SK-N-SH (cell line): ENCODE results near the gene USP28. TPM values are rescaled to one million over a fixed set of nuclear protein-coding genes. Genes with fewer than 3 reads are reported as not detected.

Experiments
- CTCF ChIA-PET: fragments of 300-600, 350-600 bp; formaldehyde crosslinking; extraction: SDS; loops from one replicate; lab custom pipeline; 2021; lab: Yijun Ruan, JAX
- POLR2A ChIA-PET: fragments of 350-600 bp; sonication (Branson Sonifier 250); formaldehyde crosslinking; extraction: SDS; loops from one replicate; lab custom pipeline; 2020; ENCODE audit warnings: antibody characterized with exemption, inconsistent platforms; lab: Yijun Ruan, JAX
- DNase-seq: peaks from one replicate; pipeline ENCODE4 v3.0.0; 2012
- H2AFZ ChIP-seq: fragments of 200-600 bp; sonication (generic); 2 replicates; pipeline ENCODE4 v1.8.1; 2016; ENCODE audit warnings: antibody characterized with exemption, mild to moderate bottlenecking, low read depth
- H3F3A ChIP-seq: fragments of 200-600 bp; sonication (generic); replicated peaks from 2 replicates; pipeline ENCODE3; 2016; ENCODE audit warnings: antibody characterized with exemption, mild to moderate bottlenecking; ENCODE audit not compliant: insufficient read depth
- H3K27ac ChIP-seq, 2 experiments: fragments of 200-500 bp in 1 of 2; fragments of 200-600 bp in 1 of 2; sonication (Bioruptor generic) in 1 of 2; sonication (generic), shearing (Covaris generic) in 1 of 2; 2 replicates each; pipeline versions ENCODE4 v1.5.1 to v1.6.1; 2014 to 2016; ENCODE audit warnings: low read depth in 2 of 2, inconsistent platforms in 1 of 2, low read length in 1 of 2, mild to moderate bottlenecking in 1 of 2, mixed read lengths in 1 of 2
- H3K27me3 ChIP-seq: fragments of 200-600 bp; sonication (generic), shearing (Covaris generic); 2 replicates; pipeline ENCODE4 v1.6.1; 2016; ENCODE audit warnings: mixed run types; ENCODE audit not compliant: insufficient read depth
- H3K36me3 ChIP-seq, 2 experiments: fragments of 200-500 bp in 1 of 2; fragments of 200-600 bp in 1 of 2; sonication (Bioruptor generic) in 1 of 2; sonication (generic) in 1 of 2; replicated peaks in 1 of 2; 2 replicates each; pipeline versions ENCODE3 to v1.5.1; 2014 to 2016; ENCODE audit warnings: low read length in 1 of 2, mild to moderate bottlenecking in 1 of 2; ENCODE audit not compliant: insufficient read depth in 2 of 2, control insufficient read depth in 1 of 2
- H3K4me1 ChIP-seq, 2 experiments: fragments of 200-500 bp in 1 of 2; fragments of 200-600 bp in 1 of 2; sonication (Bioruptor generic) in 1 of 2; sonication (generic), shearing (Covaris generic) in 1 of 2; 2 replicates each; pipeline versions ENCODE4 v1.5.1 to v1.6.1; 2014 to 2016; ENCODE audit warnings: low read depth in 1 of 2, low read length in 1 of 2, mixed run types in 1 of 2; ENCODE audit not compliant: insufficient read depth in 2 of 2, control insufficient read depth in 1 of 2
- H3K4me2 ChIP-seq: fragments of 200-600 bp; sonication (generic), shearing (Covaris generic); 2 replicates; pipeline ENCODE4 v1.6.1; 2017; ENCODE audit warnings: mixed run types
- H3K4me3 ChIP-seq, 2 experiments: fragments of 200-500 bp in 1 of 2; fragments of 200-600 bp in 1 of 2; sonication (Bioruptor generic) in 1 of 2; sonication (generic), shearing (Covaris generic) in 1 of 2; 2 replicates each; pipeline versions ENCODE4 v1.5.1 to v1.8.1; 2014 to 2016; ENCODE audit warnings: low read depth in 2 of 2, inconsistent platforms in 1 of 2, low read length in 1 of 2, mild to moderate bottlenecking in 1 of 2, mixed read lengths in 1 of 2, moderate library complexity in 1 of 2
- H3K79me2 ChIP-seq: fragments of 200-600 bp; sonication (generic); 2 replicates; pipeline ENCODE4 v1.8.1; 2017; ENCODE audit warnings: mild to moderate bottlenecking; ENCODE audit not compliant: insufficient read depth
- H3K9ac ChIP-seq: fragments of 200-600 bp; sonication (generic); 2 replicates; pipeline ENCODE4 v1.6.1; 2017; ENCODE audit warnings: mixed run types
- H3K9me2 ChIP-seq: fragments of 200-600 bp; sonication (generic); 2 replicates; pipeline ENCODE4 v1.6.1; 2017; ENCODE audit warnings: mixed run types
- H3K9me3 ChIP-seq: fragments of 200-600 bp; sonication (generic); 2 replicates; pipeline ENCODE4 v1.6.1; 2017; ENCODE audit warnings: mixed run types, mild to moderate bottlenecking, moderate library complexity
- H4K20me1 ChIP-seq: fragments of 200-600 bp; sonication (generic); 2 replicates; pipeline ENCODE4 v1.6.1; 2017; ENCODE audit warnings: mild to moderate bottlenecking, mixed run types; ENCODE audit not compliant: insufficient read depth
- CHD2 ChIP-seq: fragments of 150-350 bp; IDR thresholded peaks from 2 replicates; pipeline ENCODE4 v1.6.1; 2018; ENCODE audit warnings: low read length; ENCODE audit not compliant: partially characterized antibody
- EP300 ChIP-seq, 2 experiments: IDR thresholded peaks; 2 replicates each; pipeline versions ENCODE4 v1.4.0 to v1.6.1; 2012; ENCODE audit warnings: borderline replicate concordance in 1 of 2, low read depth in 1 of 2, low read length in 1 of 2
- EZH2phosphoT487 ChIP-seq: fragments of 200-600 bp; sonication (generic); IDR thresholded peaks from 2 replicates; pipeline ENCODE4 v1.6.1; 2017; ENCODE audit warnings: low read depth, mixed run types, mild to moderate bottlenecking, antibody characterized with exemption, moderate library complexity, borderline replicate concordance
- FOXJ3 ChIP-seq: sonication (generic); formaldehyde crosslinking; IDR thresholded peaks from 2 replicates; pipeline ENCODE4 v1.5.1; 2020; ENCODE audit warnings: mild to moderate bottlenecking, missing genetic modification reagents
- FOXM1 ChIP-seq: IDR thresholded peaks from 2 replicates; pipeline ENCODE4 v1.4.0; 2012; ENCODE audit warnings: low read depth, mild to moderate bottlenecking
- GABPA ChIP-seq: IDR thresholded peaks from 2 replicates; pipeline ENCODE4 v1.4.0; 2012; ENCODE audit warnings: low read depth, mild to moderate bottlenecking
- GATA2 ChIP-seq: sonication (generic); formaldehyde crosslinking; IDR thresholded peaks from 2 replicates; pipeline ENCODE4 v1.5.0; 2020; ENCODE audit warnings: mild to moderate bottlenecking, missing genetic modification reagents
- IRF3 ChIP-seq: fragments of 150-350 bp; IDR thresholded peaks from 2 replicates; pipeline ENCODE4 v1.6.1; 2016; ENCODE audit warnings: mild to moderate bottlenecking, low read depth, low read length
- JUND ChIP-seq: IDR thresholded peaks from 2 replicates; pipeline ENCODE4 v1.4.0; 2012
- MAX ChIP-seq: IDR thresholded peaks from 2 replicates; pipeline ENCODE4 v1.4.0; 2012; ENCODE audit warnings: low read depth
- RAD21 ChIP-seq: IDR thresholded peaks from 2 replicates; pipeline ENCODE4 v1.6.1; 2012; ENCODE audit warnings: mild to moderate bottlenecking, low read length
- RFX5 ChIP-seq: IDR thresholded peaks from 2 replicates; pipeline ENCODE4 v1.6.1; 2012; ENCODE audit warnings: mild to moderate bottlenecking, improper control_type of control experiment, low read length
- RXRA ChIP-seq: IDR thresholded peaks from 2 replicates; pipeline ENCODE4 v1.4.0; 2012; ENCODE audit warnings: low read depth, mild to moderate bottlenecking, borderline replicate concordance
- SMC3 ChIP-seq: IDR thresholded peaks from 2 replicates; pipeline ENCODE4 v1.6.1; 2012; ENCODE audit warnings: low read depth, low read length, improper control_type of control experiment
- TAF1 ChIP-seq: IDR thresholded peaks from 2 replicates; pipeline ENCODE4 v1.6.1; 2012; ENCODE audit warnings: low read depth, mild to moderate bottlenecking, low read length, moderate library complexity, borderline replicate concordance
- TEAD4 ChIP-seq: IDR thresholded peaks from 2 replicates; pipeline ENCODE4 v1.4.0; 2012; ENCODE audit warnings: mild to moderate bottlenecking, borderline replicate concordance; ENCODE audit not compliant: insufficient read depth
- USF1 ChIP-seq: IDR thresholded peaks from 2 replicates; pipeline ENCODE4 v1.4.0; 2012; ENCODE audit warnings: low read depth, borderline replicate concordance
- USF2 ChIP-seq: fragments of 150-350 bp; IDR thresholded peaks from 2 replicates; pipeline ENCODE4 v1.6.1; 2017; ENCODE audit warnings: antibody characterized with exemption, low read length, low read depth, borderline replicate concordance
- ZBTB33 ChIP-seq: IDR thresholded peaks from 2 replicates; pipeline ENCODE4 v1.4.0; 2012; ENCODE audit warnings: low read depth, borderline replicate concordance
- WGBS: methylation state at CpG from one replicate; pipeline ENCODE4 v1.1.6; 2017; ENCODE audit warnings: low lambda C conversion rate; 5-methylcytosine and 5-hydroxymethylcytosine counted together
- polyA plus RNA-seq, 3 experiments: library from polyadenylated mRNA; depleted of rRNA; stranded (reverse); fragments of >200 nt; gene quantifications; 2 replicates each; pipeline ENCODE4 v1.2.3, GENCODE V29; 2012

Gene USP28
- polyA plus RNA-seq, 1 of the 3 experiments (the other 2 are of a cell fraction), result 20.0 TPM

- no peak for DNase-seq
- POLR2A ChIA-PET, result no interaction called here
Measured at GRCh38 chr11:113881856-113882255, 6.5 kb upstream of the USP28 start.

GRCh38 chr11:113880971-113881370 is 5.6 kb upstream of the USP28 start:
- WGBS, result 63% methylated on average over 4 of the region's 4 CpGs
- Histone ChIP-seq H3K4me3 (no peak overlapping the region), H2AFZ (no peak overlapping the region), H3K4me1 (peaks cover 0 to 5% of the 10 kb centered on the region in 2 experiments; a peak in 1 of 4 replicates), H4K20me1 (no peaks in the 10 kb centered on the region), H3K4me2 (no peak overlapping the region), H3F3A (no peaks in the 10 kb centered on the region), H3K36me3 (no peaks in the 10 kb centered on the region), H3K79me2 (no peaks in the 10 kb centered on the region), H3K9me2 (no peaks in the 10 kb centered on the region), H3K9me3 (no peaks in the 10 kb centered on the region), H3K9ac (no peak overlapping the region), H3K27ac (no peak overlapping the region), H3K27me3 (no peaks in the 10 kb centered on the region)
- CTCF ChIA-PET, result interaction anchor here (0.6 to 4.4 kb wide), 3 partner anchors 15 to 989 kb away, joined by 3 to 29 read pairs (median 16); no protein-coding TSS in a partner anchor
- no peak for DNase-seq
- POLR2A ChIA-PET, result no interaction called here
- TF ChIP-seq FOXM1 (no peak), USF2 (no peak), GATA2 (no peak), CHD2 (no peak), EZH2phosphoT487 (no peak), MAX (no peak), GABPA (no peak), USF1 (no peak), EP300 (IDR thresholded peaks at IDR 0.05; ENCODE audit: borderline replicate concordance in 1 of 2, low read depth in 1 of 2, low read length in 1 of 2) (no peak), RXRA (no peak), ZBTB33 (no peak), RAD21 (no peak), JUND (no peak), FOXJ3 (CRISPR knock-in tag) (no peak), TAF1 (no peak)

More at GRCh38 chr11:113881856-113882255, 6.5 kb upstream of the USP28 start:
- WGBS, result 75% methylated on average over 1 of the region's 1 CpG
- TF ChIP-seq RFX5 (no peak), TEAD4 (no peak), FOXJ3 (CRISPR knock-in tag) (no peak), IRF3 (no peak), SMC3 (no peak)
- TF ChIP-seq, all 33 proteins: peak for 0
- CTCF ChIA-PET, result interaction anchor here (0.6 to 4.4 kb wide), 4 partner anchors 14 to 1085 kb away, joined by 3 to 29 read pairs (median 10); no protein-coding TSS in a partner anchor
- Histone ChIP-seq H3K9me2 (no peaks in the 10 kb centered on the region), H3K36me3 (no peaks in the 10 kb centered on the region), H2AFZ (no peak overlapping the region), H3K4me1 (no peaks in the 10 kb centered on the region), H3K4me3 (no peak overlapping the region), H3K79me2 (no peaks in the 10 kb centered on the region), H3F3A (no peaks in the 10 kb centered on the region), H3K9ac (no peak overlapping the region), H3K4me2 (no peak overlapping the region), H3K9me3 (no peaks in the 10 kb centered on the region), H4K20me1 (no peaks in the 10 kb centered on the region), H3K27ac (no peak overlapping the region), H3K27me3 (no peaks in the 10 kb centered on the region)
